Adrenal gland (tissue), 12 donors: ENCODE data around the gene BRCA2. TPM values are rescaled to one million over a fixed set of nuclear protein-coding genes. Genes with fewer than 3 reads are reported as not detected.

Experiments used
- DNase-seq, 7 donors: peaks; one replicate each; pipeline ENCODE4 v3.0.0-alpha.2; 2019 to 2020
- H3K27ac ChIP-seq, 5 donors: fragments of 200-600 bp; sonication (generic) in 4 of 5; 1 replicate in 3 of 5; 2 replicates in 2 of 5; pipeline versions ENCODE4 v1.5.1 to v1.8.0; 2016 to 2020; ENCODE audit warnings: mild to moderate bottlenecking in 1 of 5
- H3K27me3 ChIP-seq: fragments of 200-600 bp; 2 replicates; pipeline ENCODE4 v1.8.0; 2021
- H3K36me3 ChIP-seq, 2 donors: fragments of 200-600 bp; replicated peaks in 1 of 2; 1 replicate in 1 of 2; 2 replicates in 1 of 2; pipeline versions ENCODE4 v1.5.1 to v1.8.0; 2018 to 2022
- H3K4me1 ChIP-seq, 2 donors: fragments of 200-600 bp; replicated peaks in 1 of 2; 1 replicate in 1 of 2; 2 replicates in 1 of 2; pipeline versions ENCODE4 v1.5.1 to v1.8.0; 2018 to 2021
- H3K4me3 ChIP-seq, 4 donors: fragments of 200-600 bp; sonication (generic) in 3 of 4; one replicate each; pipeline ENCODE4 v1.5.1; 2016 to 2018
- H3K9me3 ChIP-seq, 3 donors: fragments of 200-600 bp; sonication (generic) in 1 of 3; replicated peaks in 1 of 3; 1 replicate in 2 of 3; 2 replicates in 1 of 3; pipeline versions ENCODE4 v1.5.1 to v1.8.0; 2016 to 2021
- CTCF ChIP-seq, 6 experiments: fragments of 450-650 bp in 4 of 6; fragments of 200-600 bp in 2 of 6; sonication (generic) in 1 of 6; IDR thresholded peaks; 1 replicate in 5 of 6; 2 replicates in 1 of 6; pipeline versions ENCODE4 v1.5.1 to v1.8.0; 2016 to 2021; ENCODE audit warnings: antibody characterized with exemption in 6 of 6, mild to moderate bottlenecking in 2 of 6, moderate library complexity in 1 of 6
- POLR2A ChIP-seq, 2 donors: fragments of 450-650 bp; IDR thresholded peaks; one replicate each; pipeline ENCODE4 v1.6.1; 2017; ENCODE audit warnings: antibody characterized with exemption in 2 of 2, mild to moderate bottlenecking in 2 of 2, moderate library complexity in 1 of 2
- WGBS, 4 donors: extraction: QIAGEN DNeasy Blood & Tissue Kit in 2 of 4; methylation state at CpG; one replicate each; pipeline versions ENCODE4 v1.1.5 to v1.1.7; 2013 to 2017; 5-methylcytosine and 5-hydroxymethylcytosine counted together
- intact Hi-C, 2 donors: fragments of 100-400 bp; cut with DNase I; formaldehyde crosslinking; loops; one replicate each; pipeline versions ENCODE4 v1.14.1 to v1.15.0; 2022 to 2023
- polyA plus RNA-seq, 3 donors: library from polyadenylated mRNA; stranded (reverse); fragments of 200-250 nt in 2 of 3; fragments of 350-450 nt in 1 of 3; fragmentation: Illumina TruSeq in 1 of 3; extraction: RNeasy Lipid Tissue Mini Kit (QIAGEN cat#74804) in 1 of 3; gene quantifications; one replicate each; pipeline ENCODE4 v1.2.3, GENCODE V29; 2013 to 2014
- total RNA-seq, 9 donors: library from RNA; depleted of rRNA in 4 of 9; stranded (reverse); fragments of >200 nt in 4 of 9; fragments of 120-200 nt in 1 of 9; fragmentation: NEBNext Ultra II Directional in 1 of 9; extraction: Animal tissue kit (Norgen Biotek cat#: 25700) in 1 of 9; gene quantifications; one replicate each; pipeline versions ENCODE4 v1.1.0 to v1.2.4, GENCODE V29; 2013 to 2023
- donor health status: healthy with polysubstance abuse.
- donor health status: Bipolar disorder and iron deficiency.
- donor health status: DM: yes; HTN: yes; CAD: no.
- donor health status: DM: no; HTN: no; CAD: no.
- donor health status: DM: no; HTN: no; CAD: no.
- donor health status: DM: yes; HTN: yes; CAD: no.

Gene BRCA2
- total and polyA plus RNA-seq, 12 donors = 0.07 to 4.5 (median 1.2) TPM

DNA sequence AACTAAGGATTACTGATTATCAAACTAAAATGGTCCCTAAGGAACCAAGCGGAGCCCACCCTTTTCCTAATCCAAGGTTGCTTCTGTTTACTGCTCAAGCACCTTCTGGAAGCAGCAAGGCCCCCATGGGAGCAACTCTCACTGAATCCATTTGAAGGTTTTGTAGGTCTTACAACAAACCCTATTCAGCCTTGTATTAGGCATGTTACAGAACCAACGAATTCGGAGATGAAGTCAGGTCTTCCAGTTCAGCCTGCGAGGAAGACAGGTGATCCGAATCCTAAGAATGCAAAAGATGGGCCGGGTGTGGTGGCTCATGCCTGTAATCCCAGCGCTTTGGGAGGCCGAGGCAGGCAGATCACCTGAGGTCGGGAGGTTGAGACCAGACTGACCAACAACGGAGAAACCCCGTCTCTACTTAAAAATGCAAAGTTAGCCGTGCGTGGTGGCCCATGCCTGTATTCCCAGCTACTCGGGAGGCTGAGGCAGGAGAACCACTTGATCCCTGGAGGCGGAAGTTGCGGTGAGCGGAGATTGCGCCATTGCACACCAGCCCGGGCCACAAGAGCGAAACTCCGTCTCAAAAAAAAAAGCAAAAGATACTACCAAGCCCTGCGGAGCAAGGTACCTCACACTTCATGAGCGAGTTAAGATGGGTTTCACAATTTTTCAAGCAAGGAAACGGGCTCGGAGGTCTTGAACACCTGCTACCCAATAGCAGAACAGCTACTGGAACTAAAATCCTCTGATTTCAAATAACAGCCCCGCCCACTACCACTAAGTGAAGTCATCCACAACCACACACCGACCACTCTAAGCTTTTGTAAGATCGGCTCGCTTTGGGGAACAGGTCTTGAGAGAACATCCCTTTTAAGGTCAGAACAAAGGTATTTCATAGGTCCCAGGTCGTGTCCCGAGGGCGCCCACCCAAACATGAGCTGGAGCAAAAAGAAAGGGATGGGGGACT lies 754 bp upstream of the BRCA2 start:
- Histone ChIP-seq H3K27me3 (no peaks in the 10 kb centered on the region), H3K4me1 (no peaks in the 10 kb centered on the region), H3K4me3 (peak overlapping the region in 3 of 4 donors; percentile 26 to 76 (median 66)), H3K9me3 (no peaks in the 10 kb centered on the region), H3K36me3 (no peaks in the 10 kb centered on the region), H3K27ac (peak overlapping the region; percentile 35 to 95 (median 90))
- TF ChIP-seq POLR2A (IDR thresholded peaks at IDR 0.05) (no peak), CTCF (IDR thresholded peaks at IDR 0.05) (no peak)
- intact Hi-C loops = loop anchor here (5.0 to 10.0 kb wide), 3 partner anchors 297 to 400 kb away; no protein-coding TSS in a partner anchor
- peak; percentile 36 to 74 (median 45) for DNase-seq
- 63 to 76% (median 68%) methylated on average over 27 to 32 of the region's 32 CpGs for WGBS, 4 donors

GRCh38 chr13:32316028-32316339 lies 676 bp downstream of the BRCA2 start:
- H3K4me1 ChIP-seq = no peaks in the 10 kb centered on the region
- TF ChIP-seq CTCF (IDR thresholded peaks at IDR 0.05) = no peak
- intact Hi-C loops = loop anchor here (10.0 kb wide), 2 partner anchors 301 to 401 kb away; no protein-coding TSS in a partner anchor
- DNase-seq = no peak
- H3K9me3 ChIP-seq = no peaks in the 10 kb centered on the region
- H3K4me3 ChIP-seq = peak overlapping the region in 3 of 4 donors; percentile 26 to 76 (median 66)
- no peaks in the 10 kb centered on the region for H3K36me3 ChIP-seq
- H3K27me3 ChIP-seq = no peaks in the 10 kb centered on the region
- peak overlapping the region in 4 of 5 donors; percentile 36 to 95 (median 92) for H3K27ac ChIP-seq
- WGBS, 4 donors = 0 to 1% (median 1%) methylated on average over 7 to 13 of the region's 13 CpGs

GRCh38 chr13:32316501-32316900 lies 1.2 kb downstream of the BRCA2 start:
- Histone ChIP-seq H3K27ac (peak overlapping the region in 2 of 5 donors; percentile 93 to 95), H3K36me3 (no peaks in the 10 kb centered on the region), H3K9me3 (no peaks in the 10 kb centered on the region), H3K4me3 (peak overlapping the region in 1 of 4 donors; percentile 66), H3K27me3 (no peaks in the 10 kb centered on the region), H3K4me1 (no peaks in the 10 kb centered on the region)
- no peak for DNase-seq
- whole genome bisulfite sequencing, 4 donors = 68 to 80% (median 73%) methylated on average over 6 of the region's 6 CpGs
- intact Hi-C loops = loop anchor here (10.0 kb wide), 2 partner anchors 302 to 402 kb away; no protein-coding TSS in a partner anchor
- no peak for TF ChIP-seq CTCF (IDR thresholded peaks at IDR 0.05)

DNA sequence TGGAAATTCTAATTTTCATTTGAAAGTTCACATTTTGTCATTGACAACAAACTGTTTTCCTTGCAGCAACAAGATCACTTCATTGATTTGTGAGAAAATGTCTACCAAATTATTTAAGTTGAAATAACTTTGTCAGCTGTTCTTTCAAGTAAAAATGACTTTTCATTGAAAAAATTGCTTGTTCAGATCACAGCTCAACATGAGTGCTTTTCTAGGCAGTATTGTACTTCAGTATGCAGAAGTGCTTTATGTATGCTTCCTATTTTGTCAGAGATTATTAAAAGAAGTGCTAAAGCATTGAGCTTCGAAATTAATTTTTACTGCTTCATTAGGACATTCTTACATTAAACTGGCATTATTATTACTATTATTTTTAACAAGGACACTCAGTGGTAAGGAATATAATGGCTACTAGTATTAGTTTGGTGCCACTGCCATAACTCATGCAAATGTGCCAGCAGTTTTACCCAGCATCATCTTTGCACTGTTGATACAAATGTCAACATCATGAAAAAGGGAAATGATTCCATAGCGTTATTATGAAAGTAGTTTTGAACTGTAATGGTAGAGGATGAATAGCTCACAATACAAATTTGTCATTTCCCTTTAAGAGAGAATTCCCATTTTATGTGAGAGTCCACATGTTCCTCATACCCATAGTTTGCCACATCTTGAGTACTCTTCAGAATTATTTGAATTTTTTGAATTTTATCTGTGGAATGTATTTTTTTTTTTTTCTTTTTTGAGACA lies 2.6 kb downstream of the BRCA2 start:
- WGBS, 4 donors = 84 to 91% (median 87%) methylated on average over 2 of the region's 2 CpGs
- intact Hi-C loops = loop anchor here (10.0 kb wide), 2 partner anchors 303 to 403 kb away; no protein-coding TSS in a partner anchor
- Histone ChIP-seq H3K36me3 (no peaks in the 10 kb centered on the region), H3K4me3 (no peak overlapping the region), H3K27ac (no peak overlapping the region), H3K4me1 (no peaks in the 10 kb centered on the region), H3K9me3 (no peaks in the 10 kb centered on the region), H3K27me3 (no peaks in the 10 kb centered on the region)
- DNase-seq = no peak
- no peak for TF ChIP-seq CTCF (IDR thresholded peaks at IDR 0.05)
- no peak for TF ChIP-seq POLR2A (IDR thresholded peaks at IDR 0.05)
